GM12878 (cell line): ENCODE measurements around the gene KCNK7. TPM values are rescaled to one million over a fixed set of nuclear protein-coding genes. Genes with fewer than 3 reads are reported as not detected.

Experiments used
- ATAC-seq: fragments of 200-7000 bp; cut with Tn5 transposase; 3 replicates; pipeline ENCODE4 v1.9.1; 2020; ENCODE audit warnings: mild to moderate bottlenecking, moderate library complexity
- BruUV-seq: library from RNA; stranded (reverse); fragments of 400-500 nt; replicated peaks from 2 replicates; lab custom pipeline; 2021; lab: Mats Ljungman, UMichigan
- CTCF ChIA-PET: fragments of 300-600 bp; sonication (Branson Sonifier 250); formaldehyde crosslinking; extraction: SDS; loops from one replicate; lab custom pipeline; 2021; ENCODE audit warnings: inconsistent platforms; lab: Yijun Ruan, JAX
- POLR2A ChIA-PET: fragments of 350-600 bp; formaldehyde crosslinking; extraction: SDS; loops from one replicate; lab custom pipeline; 2021; ENCODE audit warnings: inconsistent platforms; lab: Charles Lee
- RAD21 ChIA-PET: fragments of 300-600 bp; sonication (Branson Sonifier 250); formaldehyde crosslinking; loops from one replicate; lab custom pipeline; 2023; ENCODE audit warnings: antibody characterized with exemption; ENCODE audit not compliant: unreplicated experiment; lab: Charles Lee
- SMC1A ChIA-PET: fragments of 300-600 bp; sonication (Branson Sonifier 250); formaldehyde crosslinking; loops from one replicate; lab custom pipeline; 2023; ENCODE audit not compliant: unreplicated experiment, uncharacterized antibody; lab: Charles Lee
- DNase-seq: peaks from one replicate; pipeline ENCODE4 v3.0.0-alpha.2; 2011; ENCODE audit warnings: low read depth, low spot score
- FAIRE-seq: peaks from 3 replicates; lab custom pipeline; 2011; peaks lifted over from hg19 to GRCh38; lab: Jason Lieb, UNC
- H2AFZ ChIP-seq: 2 replicates; pipeline ENCODE4 v1.6.0; 2011; ENCODE audit warnings: low read depth, low read length, control low read depth; ENCODE audit not compliant: control insufficient read depth
- H3K27ac ChIP-seq: 2 replicates; pipeline ENCODE4 v1.5.1; 2011; ENCODE audit warnings: control low read depth; ENCODE audit not compliant: control insufficient read depth, insufficient read depth
- H3K27me3 ChIP-seq, 2 experiments: replicated peaks in 1 of 2; 2 replicates each; pipeline versions ENCODE4 v1.6.0 to v1.6.1; 2011; ENCODE audit warnings: low read length in 1 of 2; ENCODE audit not compliant: control insufficient read depth in 2 of 2, insufficient read depth in 2 of 2
- H3K36me3 ChIP-seq, 2 experiments: 2 replicates each; pipeline ENCODE4 v1.5.1; 2011; ENCODE audit warnings: low read length in 1 of 2; ENCODE audit not compliant: control insufficient read depth in 2 of 2, insufficient read depth in 2 of 2
- H3K4me1 ChIP-seq: 2 replicates; pipeline ENCODE4 v1.6.1; 2011; ENCODE audit warnings: mild to moderate bottlenecking, low read length, moderate library complexity, mixed read lengths; ENCODE audit not compliant: control insufficient read depth, insufficient read depth
- H3K4me2 ChIP-seq: 2 replicates; pipeline ENCODE4 v1.6.0; 2011; ENCODE audit warnings: control low read depth; ENCODE audit not compliant: control insufficient read depth, insufficient read depth
- H3K4me3 ChIP-seq: fragments of 200-600 bp; sonication (generic); 2 replicates; pipeline ENCODE4 v1.5.1; 2016
- H3K79me2 ChIP-seq: 2 replicates; pipeline ENCODE4 v1.6.0; 2011; ENCODE audit warnings: low read length; ENCODE audit not compliant: control insufficient read depth, insufficient read depth
- H3K9ac ChIP-seq: 2 replicates; pipeline ENCODE4 v1.8.0; 2011; ENCODE audit warnings: low read length, control low read depth, mixed read lengths; ENCODE audit not compliant: control insufficient read depth, insufficient read depth
- H3K9me3 ChIP-seq: replicated peaks from 3 replicates; pipeline ENCODE4 v1.5.1; 2011; ENCODE audit warnings: mild to moderate bottlenecking, low read length; ENCODE audit not compliant: control insufficient read depth, insufficient read depth
- H4K20me1 ChIP-seq: 2 replicates; pipeline ENCODE4 v1.6.0; 2011; ENCODE audit not compliant: control insufficient read depth, insufficient read depth
- BCL3 ChIP-seq: IDR thresholded peaks from 2 replicates; pipeline ENCODE4 v1.6.1; 2011; ENCODE audit warnings: borderline replicate concordance, low read depth, mild to moderate bottlenecking, moderate library complexity, low read length; ENCODE audit not compliant: insufficient read depth, poor library complexity, severe bottlenecking
- CREM ChIP-seq: IDR thresholded peaks from 2 replicates; pipeline ENCODE4 v1.6.1; 2014; ENCODE audit warnings: antibody characterized with exemption, low read depth
- E2F4 ChIP-seq: IDR thresholded peaks from 2 replicates; pipeline ENCODE4 v1.6.1; 2012; ENCODE audit warnings: low read depth, low read length, improper control_type of control experiment
- FOXK2 ChIP-seq: fragments of 450-650 bp; IDR thresholded peaks from 2 replicates; pipeline ENCODE4 v1.6.1; 2017; ENCODE audit warnings: mild to moderate bottlenecking, moderate library complexity
- GABPA ChIP-seq: IDR thresholded peaks from 2 replicates; pipeline ENCODE4 v1.6.1; 2014; ENCODE audit warnings: antibody characterized with exemption, low read depth, mild to moderate bottlenecking, inconsistent platforms
- IKZF1 ChIP-seq: fragments of 450-650 bp; conservative IDR thresholded peaks from 2 replicates; pipeline ENCODE4 v1.6.1; 2017; ENCODE audit warnings: antibody characterized with exemption, mild to moderate bottlenecking
- IRF5 ChIP-seq: fragments of 450-650 bp; IDR thresholded peaks from 2 replicates; pipeline ENCODE4 v1.6.1; 2017; ENCODE audit warnings: borderline replicate concordance
- NFIC ChIP-seq: IDR thresholded peaks from 2 replicates; pipeline ENCODE4 v1.6.1; 2012; ENCODE audit warnings: low read depth, mild to moderate bottlenecking, inconsistent platforms, low read length, moderate library complexity
- POLR2AphosphoS5 ChIP-seq: IDR thresholded peaks from 2 replicates; pipeline ENCODE4 v1.6.1; 2011; ENCODE audit warnings: mild to moderate bottlenecking, low read length, inconsistent platforms
- RBBP5 ChIP-seq: fragments of 200-600 bp; sonication (generic); conservative IDR thresholded peaks from 2 replicates; pipeline ENCODE4 v1.6.1; 2016
- SRF ChIP-seq, 2 experiments: IDR thresholded peaks; 2 replicates each; pipeline ENCODE4 v1.6.1; 2011; ENCODE audit warnings: low read depth in 2 of 2, low read length in 2 of 2, mild to moderate bottlenecking in 1 of 2, moderate library complexity in 1 of 2
- TARDBP ChIP-seq: IDR thresholded peaks from 2 replicates; pipeline ENCODE4 v1.6.1; 2016; ENCODE audit warnings: borderline replicate concordance
- ZBTB11 ChIP-seq: fragments of 450-650 bp; formaldehyde crosslinking; IDR thresholded peaks from 2 replicates; pipeline ENCODE4 v1.5.0; 2022; ENCODE audit warnings: mild to moderate bottlenecking, missing genetic modification characterization
- WGBS: methylation state at CpG from one replicate; pipeline ENCODE4 v1.1.6; 2016; ENCODE audit warnings: low lambda C conversion rate; ENCODE audit not compliant: insufficient replicate concordance, insufficient coverage; ENCODE audit errors: missing lambda C conversion rate; 5-methylcytosine and 5-hydroxymethylcytosine counted together
- in situ Hi-C: fragments of 300-500 bp; cut with MboI; formaldehyde crosslinking; loops from 9 replicates; pipeline ENCODE4 v1.14.3; 2018; ENCODE audit warnings: mixed read lengths
- intact Hi-C: fragments of 100-400 bp; cut with micrococcal nuclease; formaldehyde crosslinking; loops from one replicate; pipeline ENCODE4 v1.14.2; 2022; ENCODE audit not compliant: unreplicated experiment
- polyA plus RNA-seq, 11 experiments: library from polyadenylated mRNA; depleted of rRNA in 4 of 11; unstranded in 6 of 11; stranded (reverse) in 5 of 11; fragments of >200 nt; fragmentation: Nextera tagmentation in 4 of 11; fragmentation: Illumina TruSeq in 1 of 11; extraction: Ambion mirVana in 4 of 11; extraction: Trizol in 1 of 11; gene quantifications; 1 replicate in 1 of 11; 2 replicates in 10 of 11; pipeline versions ENCODE4 v1.2.1 to v1.2.3, GENCODE V29; 2011 to 2016; ENCODE audit warnings: inconsistent platforms in 2 of 11, missing spikeins in 2 of 11, low read depth in 1 of 11
- total RNA-seq, 4 experiments: library from RNA; depleted of rRNA in 3 of 4; stranded (reverse); fragments of >200 nt in 3 of 4; fragmentation: Illumina TruSeq in 1 of 4; extraction: Trizol in 1 of 4; gene quantifications; 2 replicates each; pipeline versions ENCODE4 v1.2.1 to v1.2.3, GENCODE V29; 2013 to 2021

KCNK7 gene
- total and polyA plus RNA-seq, 10 of the 15 experiments (the other 5 are each of a cell fraction or from before 2014, with no cell fraction given), result 0.11 to 0.54 (median 0.23) TPM; not detected in 7

GRCh38 chr11:65588199-65589054, 7.2 kb downstream of the KCNK7 start:
- in situ Hi-C loops, result no loop called here
- peak overlapping the region; percentile 79 for H3K4me2 ChIP-seq
- no peak overlapping the region for H2AFZ ChIP-seq
- RAD21 ChIA-PET, result interaction anchor here (0.6 to 6.5 kb wide), 16 partner anchors 12 to 313 kb away, joined by 3 to 132 read pairs (median 5); partner anchors contain the start of genes CCDC85B, EHBP1L1, FAM89B and PCNX3
- H3K4me3 ChIP-seq, result peak overlapping the region; percentile 58; the same call in 1 of the 2 replicates
- H3K27me3 ChIP-seq, result no peaks in the 10 kb centered on the region
- WGBS, result 2% methylated on average over 13 of the region's 13 CpGs
- peaks cover 5 to 11% of the 10 kb centered on the region in 2 experiments; a peak in 3 of 4 replicates for H3K36me3 ChIP-seq
- POLR2A ChIA-PET, result interaction anchor here (0.5 to 6.0 kb wide), 15 partner anchors 8 to 169 kb away, joined by 3 to 129 read pairs (median 4); partner anchors contain the start of genes EHBP1L1, FAM89B, MALAT1 and PCNX3
- no TSS peak for BruUV-seq
- peaks cover 16% of the 10 kb centered on the region for H3K79me2 ChIP-seq
- SMC1A ChIA-PET, result interaction anchor here (0.8 to 6.2 kb wide), 18 partner anchors 10 to 205 kb away, joined by 3 to 93 read pairs (median 4); partner anchors contain the start of genes EHBP1L1, FAM89B, PCNX3 and ZNRD2
- CTCF ChIA-PET, result interaction anchor here (0.6 to 5.9 kb wide), 24 partner anchors 11 to 302 kb away, joined by 3 to 130 read pairs (median 4); partner anchors contain the start of genes CCDC85B, EHBP1L1, FAM89B and KAT5
- H3K9ac ChIP-seq, result peak overlapping the region; percentile 62
- FAIRE-seq (peak; percentile 100), ATAC-seq (peak; percentile 87), DNase-seq (peak; percentile 96)
- intact Hi-C loops, result loop anchor here (1.0 kb wide), 3 partner anchors 14 to 48 kb away; partner anchors contain the start of gene PCNX3
- H3K9me3 ChIP-seq, result no peaks in the 10 kb centered on the region
- H3K27ac ChIP-seq, result peak overlapping the region; percentile 97
- H4K20me1 ChIP-seq, result no peaks in the 10 kb centered on the region
- peaks cover 45% of the 10 kb centered on the region for H3K4me1 ChIP-seq
- TF ChIP-seq IKZF1 (peak; percentile 99), SRF (IDR thresholded peaks at IDR 0.05; ENCODE audit: low read depth in 2 of 2, low read length in 2 of 2) (no peak), FOXK2 (no peak), GABPA (no peak; the same call in 1 of the 2 replicates), RBBP5 (no peak), CREM (peak; percentile 71), POLR2AphosphoS5 (no peak), NFIC (peak; percentile 77), ZBTB11 (CRISPR knock-in tag) (no peak), E2F4 (peak; percentile 44; the same call in 1 of the 2 replicates), IRF5 (no peak), BCL3 (peak; percentile 72), TARDBP (0 out of 2 replicates have a peak, but pooled peaks have one; percentile 69)
